T-cell (primary cell): Measurements from ENCODE around the gene FANCD2. TPM values are rescaled to one million over a fixed set of nuclear protein-coding genes. Genes with fewer than 3 reads are reported as not detected.
"Not testable (repeated sequence)": the region's sequence is repeated elsewhere in the genome, so short reads cannot be mapped to it uniquely, and the experiment has no call there.

ENCODE experiments used
- ATAC-seq, 4 experiments: fragments of 200-7000 bp in 3 of 4; fragments of 150-1000 bp in 1 of 4; cut with Tn5 transposase; replicated peaks in 1 of 4; 1 replicate in 3 of 4; 2 replicates in 1 of 4; pipeline ENCODE4 v1.10.0; 2021; ENCODE audit warnings: moderate library complexity in 3 of 4, mild to moderate bottlenecking in 2 of 4, moderate number of reproducible peaks in 1 of 4
- CTCF ChIA-PET, 2 donors: fragments of 300-600 bp; sonication (Branson Sonifier 250); formaldehyde crosslinking; loops; one replicate each; lab custom pipeline; 2022; ENCODE audit warnings: antibody characterized with exemption in 2 of 2; lab: Charles Lee
- POLR2A ChIA-PET, 2 donors: fragments of 300-600 bp; sonication (Branson Sonifier 250); formaldehyde crosslinking; loops; one replicate each; lab custom pipeline; 2022; ENCODE audit warnings: antibody characterized with exemption in 2 of 2; lab: Charles Lee
- DNase-seq, 35 experiments: peaks; one replicate each; pipeline versions ENCODE4 v3.0.0 to v3.0.0-alpha.2; 2013 to 2023
- H3K27ac ChIP-seq: one replicate; pipeline ENCODE4 v1.5.1; 2013; ENCODE audit warnings: low read length
- H3K27me3 ChIP-seq, 2 experiments: replicated peaks in 1 of 2; 1 replicate in 1 of 2; 2 replicates in 1 of 2; pipeline versions ENCODE4 v1.6.1 to v1.7.0; 2013; ENCODE audit warnings: low read length in 1 of 2, mixed read lengths in 1 of 2; ENCODE audit not compliant: control insufficient read depth in 2 of 2, insufficient read depth in 2 of 2; ENCODE audit errors: extremely low read depth in 1 of 2
- H3K36me3 ChIP-seq, 2 donors: 1 replicate in 1 of 2; 2 replicates in 1 of 2; pipeline versions ENCODE4 v1.6.1 to v1.7.0; 2013; ENCODE audit warnings: low read length in 1 of 2; ENCODE audit not compliant: control insufficient read depth in 2 of 2, insufficient read depth in 1 of 2; ENCODE audit errors: extremely low read depth in 1 of 2
- H3K4me1 ChIP-seq, 2 experiments: 1 replicate in 1 of 2; 2 replicates in 1 of 2; pipeline versions ENCODE4 v1.6.1 to v1.7.0; 2013; ENCODE audit warnings: low read length in 2 of 2, mixed read lengths in 1 of 2; ENCODE audit not compliant: insufficient read depth in 2 of 2, control insufficient read depth in 1 of 2; ENCODE audit errors: extremely low read depth in 1 of 2
- H3K4me3 ChIP-seq, 2 donors: 1 replicate in 1 of 2; 2 replicates in 1 of 2; pipeline versions ENCODE4 v1.5.1 to v1.7.0; 2013; ENCODE audit warnings: mild to moderate bottlenecking in 2 of 2, low read length in 1 of 2, moderate library complexity in 1 of 2; ENCODE audit not compliant: control insufficient read depth in 1 of 2; ENCODE audit errors: extremely low read depth in 1 of 2
- H3K9me3 ChIP-seq: 2 replicates; pipeline ENCODE4 v1.7.0; 2013
- H3K27ac Mint-ChIP-seq, 2 donors: one replicate each; pipeline ENCODE4 v1.8.0; 2020 to 2021; ENCODE audit warnings: mild to moderate bottlenecking in 2 of 2, mixed read lengths in 2 of 2
- H3K27me3 Mint-ChIP-seq, 2 donors: one replicate each; pipeline ENCODE4 v1.8.0; 2021 to 2022; ENCODE audit warnings: mixed read lengths in 2 of 2
- H3K36me3 Mint-ChIP-seq: one replicate; pipeline ENCODE4 v1.8.0; 2021; ENCODE audit warnings: mixed read lengths
- H3K4me1 Mint-ChIP-seq, 3 donors: one replicate each; pipeline ENCODE4 v1.8.0; 2020 to 2022; ENCODE audit warnings: mixed read lengths in 3 of 3, mild to moderate bottlenecking in 1 of 3
- H3K4me3 Mint-ChIP-seq, 3 donors: one replicate each; pipeline ENCODE4 v1.8.0; 2020 to 2022; ENCODE audit warnings: mild to moderate bottlenecking in 3 of 3, mixed read lengths in 3 of 3, moderate library complexity in 3 of 3
- H3K9me3 Mint-ChIP-seq, 3 donors: one replicate each; pipeline ENCODE4 v1.8.0; 2020 to 2022; ENCODE audit warnings: mixed read lengths in 3 of 3
- WGBS: methylation state at CpG from one replicate; pipeline ENCODE4 v1.1.5; 2013; ENCODE audit warnings: missing lambda C conversion rate; ENCODE audit not compliant: insufficient coverage; 5-methylcytosine and 5-hydroxymethylcytosine counted together
- total RNA-seq, 35 experiments: library from RNA in 6 of 35; stranded (reverse) in 6 of 35; fragments of 120-200 nt in 1 of 35; gene quantifications; one replicate each; pipeline versions ENCODE4 v1.2.1 to v1.2.4 and lab custom pipeline; 2013 to 2026

The FANCD2 gene
- total RNA-seq, 5 donors from 2014 or later (not counting 1 experiment from before 2014, with no cell fraction given), result 15.4 to 22.5 (median 18.2) TPM

- H3K27ac ChIP-seq, result no peak overlapping the region
- no peaks in the 10 kb centered on the region for H3K9me3 ChIP-seq
- Mint-ChIP-seq H3K27me3 (no peaks in the 10 kb centered on the region), H3K36me3 (peaks cover 32% of the 10 kb centered on the region), H3K4me1 (peaks cover 51 to 63% (median 63%) of the 10 kb centered on the region in 3 donors), H3K4me3 (no peak overlapping the region), H3K27ac (peak overlapping the region in 1 of 2 donors; percentile 3), H3K9me3 (no peaks in the 10 kb centered on the region)
- no peaks in the 10 kb centered on the region for H3K27me3 ChIP-seq
- peaks cover 9 to 32% of the 10 kb centered on the region in 2 donors for H3K36me3 ChIP-seq
- WGBS, result 100% methylated on average over 1 of the region's 2 CpGs
- H3K4me3 ChIP-seq, result no peak overlapping the region
- peaks cover 13 to 25% of the 10 kb centered on the region in 2 experiments for H3K4me1 ChIP-seq
- no peak for DNase-seq
- ChIA-PET CTCF (no interaction called here), POLR2A (interaction anchor here in 1 of 2 donors (0.5 kb wide), 1 partner anchor 175 kb away, joined by 16 read pairs; no protein-coding TSS in a partner anchor)
- no peak for ATAC-seq
These were observed 94.8 kb downstream of the FANCD2 start for GRCh38 chr3:10121064-10121463.

GRCh38 chr3:10122724-10123123 is 96.5 kb downstream of the FANCD2 start:
- POLR2A ChIA-PET, result interaction anchor here in 1 of 2 donors (0.6 kb wide), 2 partner anchors 55 to 97 kb away, joined by 3 read pairs; no protein-coding TSS in a partner anchor

GRCh38 chr3:10135872-10136271 is 109.6 kb downstream of the FANCD2 start:
- H3K27ac Mint-ChIP-seq, H3K27ac ChIP-seq, H3K4me1 Mint-ChIP-seq, H3K4me3 Mint-ChIP-seq, H3K9me3 ChIP-seq, H3K27me3 ChIP-seq, H3K36me3 ChIP-seq, H3K36me3 Mint-ChIP-seq, H3K4me1 ChIP-seq, H3K9me3 Mint-ChIP-seq, H3K27me3 Mint-ChIP-seq, ATAC-seq, H3K4me3 ChIP-seq, DNase-seq, CTCF ChIA-PET: not testable (repeated sequence)
- 92% methylated on average over 8 of the region's 9 CpGs for WGBS
- POLR2A ChIA-PET, result interaction anchor here in 1 of 2 donors (0.7 kb wide), 1 partner anchor 21 kb away, joined by 10 read pairs; no protein-coding TSS in a partner anchor

More at GRCh38 chr3:10122724-10123123, 96.5 kb downstream of the FANCD2 start:
- Mint-ChIP-seq H3K27ac (peak overlapping the region in 1 of 2 donors; percentile 0), H3K9me3 (no peaks in the 10 kb centered on the region), H3K4me1 (peaks cover 38 to 49% (median 49%) of the 10 kb centered on the region in 3 donors), H3K27me3 (no peaks in the 10 kb centered on the region), H3K4me3 (no peak overlapping the region), H3K36me3 (peaks cover 45% of the 10 kb centered on the region)
- H3K36me3 ChIP-seq, result peaks cover 9 to 45% of the 10 kb centered on the region in 2 donors
- no peaks in the 10 kb centered on the region for H3K9me3 ChIP-seq
- DNase-seq, result no peak
- WGBS, result 61% methylated on average over 4 of the region's 4 CpGs
- peaks cover 0 to 10% of the 10 kb centered on the region in 2 experiments for H3K4me1 ChIP-seq
- H3K4me3 ChIP-seq, result no peak overlapping the region
- CTCF ChIA-PET, result interaction anchor here in 1 of 2 donors (0.6 to 0.7 kb wide), 2 partner anchors 156 to 183 kb away, joined by 4 read pairs; no protein-coding TSS in a partner anchor
- no peaks in the 10 kb centered on the region for H3K27me3 ChIP-seq
- H3K27ac ChIP-seq, result no peak overlapping the region
- ATAC-seq, result no peak

- Histone ChIP-seq H3K9me3 (no peaks in the 10 kb centered on the region), H3K36me3 (no peaks in the 10 kb centered on the region), H3K27me3 (no peaks in the 10 kb centered on the region), H3K4me3 (no peak overlapping the region), H3K27ac (no peak overlapping the region), H3K4me1 (peaks cover 0 to 5% of the 10 kb centered on the region in 2 experiments)
- Mint-ChIP-seq H3K27me3 (no peaks in the 10 kb centered on the region), H3K36me3 (no peaks in the 10 kb centered on the region), H3K4me1 (peaks cover 0 to 4% (median 0%) of the 10 kb centered on the region in 3 donors), H3K4me3 (no peak overlapping the region), H3K9me3 (no peaks in the 10 kb centered on the region), H3K27ac (no peak overlapping the region)
- DNase-seq (no peak), ATAC-seq (no peak)
- POLR2A ChIA-PET, result no interaction called here
- WGBS, result 91% methylated on average over 13 of the region's 25 CpGs
- CTCF ChIA-PET, result interaction anchor here in 1 of 2 donors (0.7 kb wide), 1 partner anchor 10 kb away, joined by 3 read pairs; no protein-coding TSS in a partner anchor
These were observed 110.3 kb downstream of the FANCD2 start for GRCh38 chr3:10136426-10137005.

GRCh38 chr3:10137178-10137577 is 110.9 kb downstream of the FANCD2 start:
- Histone ChIP-seq H3K36me3 (no peaks in the 10 kb centered on the region), H3K4me3 (no peak overlapping the region), H3K9me3 (no peaks in the 10 kb centered on the region), H3K27ac (no peak overlapping the region), H3K4me1 (peaks cover 0 to 6% of the 10 kb centered on the region in 2 experiments), H3K27me3 (no peaks in the 10 kb centered on the region)
- Mint-ChIP-seq H3K36me3 (no peaks in the 10 kb centered on the region), H3K27ac (no peak overlapping the region), H3K4me3 (no peak overlapping the region), H3K27me3 (no peaks in the 10 kb centered on the region), H3K9me3 (no peaks in the 10 kb centered on the region), H3K4me1 (peaks cover 0 to 4% (median 1%) of the 10 kb centered on the region in 3 donors)
- ATAC-seq, result no peak
- no peak for DNase-seq
- ChIA-PET CTCF (interaction anchor here (0.6 to 0.7 kb wide), 2 partner anchors 10 to 80 kb away, joined by 3 read pairs; no protein-coding TSS in a partner anchor), POLR2A (no interaction called here)
- WGBS, result no CpG with 5 or more reads among the region's 4 CpGs

GRCh38 chr3:10140996-10141546 is 114.8 kb downstream of the FANCD2 start:
- WGBS, result 93% methylated on average over 9 of the region's 23 CpGs
- Mint-ChIP-seq H3K9me3 (no peaks in the 10 kb centered on the region), H3K36me3 (peaks cover 8% of the 10 kb centered on the region), H3K27ac (peak overlapping the region; percentile 52 to 93), H3K27me3 (no peaks in the 10 kb centered on the region), H3K4me3 (peak overlapping the region; percentile 85 to 88 (median 88)), H3K4me1 (peaks cover 29 to 31% (median 29%) of the 10 kb centered on the region in 3 donors)
- Histone ChIP-seq H3K27me3 (no peaks in the 10 kb centered on the region), H3K36me3 (no peaks in the 10 kb centered on the region), H3K9me3 (no peaks in the 10 kb centered on the region), H3K4me1 (peaks cover 15 to 42% of the 10 kb centered on the region in 2 experiments), H3K4me3 (peak overlapping the region; percentile 80 to 92), H3K27ac (peak overlapping the region; percentile 86)
- ChIA-PET CTCF (interaction anchor here in 1 of 2 donors (0.6 to 0.9 kb wide), 2 partner anchors 11 to 53 kb away, joined by 3 to 5 read pairs; no protein-coding TSS in a partner anchor), POLR2A (no interaction called here)
- peak in 2 of 35 experiments; percentile 6 to 14 for DNase-seq
- ATAC-seq, result no peak
